Brain microvascular endothelial cell (primary cell): ENCODE data around the gene TSPAN14.

ENCODE experiments used
- DNase-seq: peaks from one replicate; pipeline ENCODE4 v3.0.0-alpha.2; 2020
- H3K27ac ChIP-seq: fragments of 250-450 bp; sonication (Bioruptor Pico); 2 replicates; pipeline ENCODE4 v1.5.1; 2020; ENCODE audit warnings: mild to moderate bottlenecking, moderate library complexity
- H3K27me3 ChIP-seq: fragments of 250-450 bp; sonication (Bioruptor Pico); replicated peaks from 2 replicates; pipeline ENCODE4 v1.5.1; 2020; ENCODE audit warnings: mild to moderate bottlenecking
- H3K36me3 ChIP-seq: fragments of 250-450 bp; sonication (Bioruptor Pico); replicated peaks from 2 replicates; pipeline ENCODE4 v1.5.1; 2020; ENCODE audit warnings: mild to moderate bottlenecking
- H3K4me3 ChIP-seq: 2 replicates; pipeline ENCODE4 v1.5.1; 2011; ENCODE audit warnings: low read depth, mild to moderate bottlenecking, control low read depth, low read length, moderate library complexity
- in situ Hi-C: cut with HindIII; loops from 2 replicates; pipeline ENCODE4 v1.10.0; 2017; ENCODE audit warnings: low sequenced_read_pairs, low pct_ligation_motif_present
- TF ChIP-seq, protein P1 (sequence below): IDR thresholded peaks from 2 replicates; pipeline ENCODE4 v1.5.1; 2011; ENCODE audit warnings: low read depth, mild to moderate bottlenecking, moderate library complexity, low read length, control low read depth, inconsistent platforms; ENCODE audit errors: missing control alignments

The TSPAN14 gene

DNA sequence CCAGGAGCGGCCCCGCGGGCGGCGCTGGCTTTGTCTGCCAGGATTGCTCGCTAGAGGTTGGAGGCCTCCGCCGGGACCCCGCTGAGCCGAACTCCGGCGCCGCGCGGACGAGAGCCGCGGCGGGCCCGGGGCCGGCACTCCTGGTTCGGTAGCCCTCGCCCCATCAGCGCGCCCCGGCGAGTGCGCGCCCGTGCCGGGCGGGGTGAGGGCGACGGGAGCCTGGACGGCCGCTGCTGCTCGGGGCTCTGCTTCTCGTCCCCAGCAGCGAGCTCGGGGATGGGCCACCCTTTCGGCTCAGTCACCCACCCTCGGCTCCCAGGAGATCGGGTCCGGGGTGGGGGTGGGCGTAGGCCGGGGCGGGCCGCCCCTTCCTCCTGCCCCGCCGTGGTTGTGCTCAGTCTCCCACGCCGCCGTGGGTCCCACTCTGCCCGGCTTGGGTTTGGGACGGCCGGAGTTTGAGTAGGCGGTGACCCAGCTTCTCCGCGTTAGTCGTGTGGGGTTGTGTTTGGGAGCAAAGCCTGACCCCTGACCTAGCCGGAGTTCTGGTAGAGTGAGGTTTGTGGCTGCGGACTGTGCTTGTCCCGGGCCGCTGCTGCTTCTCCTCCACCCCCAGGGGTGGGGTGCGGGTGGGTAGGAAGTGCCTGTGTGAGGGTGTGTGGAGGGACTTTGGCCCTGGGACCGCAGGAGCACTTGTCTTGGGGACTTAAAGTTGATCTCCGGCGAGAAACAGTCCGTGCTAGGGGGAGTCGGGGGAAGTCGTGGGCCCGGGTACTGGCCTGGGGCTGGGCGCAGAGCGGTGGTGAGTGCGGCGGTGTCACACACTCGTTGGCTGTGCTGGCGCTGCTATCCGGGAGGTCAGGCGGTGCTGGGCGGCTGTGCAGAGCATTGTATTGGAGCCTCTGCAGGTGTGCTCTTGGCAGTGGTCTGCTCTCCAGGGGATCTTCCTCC, 677 bp downstream of the TSPAN14 start:
- Histone ChIP-seq H3K4me3 (peak overlapping the region; percentile 82), H3K36me3 (peaks cover 4% of the 10 kb centered on the region), H3K27me3 (no peaks in the 10 kb centered on the region), H3K27ac (peak overlapping the region; percentile 60)
- TF ChIP-seq, protein P1, sequence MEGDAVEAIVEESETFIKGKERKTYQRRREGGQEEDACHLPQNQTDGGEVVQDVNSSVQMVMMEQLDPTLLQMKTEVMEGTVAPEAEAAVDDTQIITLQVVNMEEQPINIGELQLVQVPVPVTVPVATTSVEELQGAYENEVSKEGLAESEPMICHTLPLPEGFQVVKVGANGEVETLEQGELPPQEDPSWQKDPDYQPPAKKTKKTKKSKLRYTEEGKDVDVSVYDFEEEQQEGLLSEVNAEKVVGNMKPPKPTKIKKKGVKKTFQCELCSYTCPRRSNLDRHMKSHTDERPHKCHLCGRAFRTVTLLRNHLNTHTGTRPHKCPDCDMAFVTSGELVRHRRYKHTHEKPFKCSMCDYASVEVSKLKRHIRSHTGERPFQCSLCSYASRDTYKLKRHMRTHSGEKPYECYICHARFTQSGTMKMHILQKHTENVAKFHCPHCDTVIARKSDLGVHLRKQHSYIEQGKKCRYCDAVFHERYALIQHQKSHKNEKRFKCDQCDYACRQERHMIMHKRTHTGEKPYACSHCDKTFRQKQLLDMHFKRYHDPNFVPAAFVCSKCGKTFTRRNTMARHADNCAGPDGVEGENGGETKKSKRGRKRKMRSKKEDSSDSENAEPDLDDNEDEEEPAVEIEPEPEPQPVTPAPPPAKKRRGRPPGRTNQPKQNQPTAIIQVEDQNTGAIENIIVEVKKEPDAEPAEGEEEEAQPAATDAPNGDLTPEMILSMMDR, result no peak
- no peak for DNase-seq
- in situ Hi-C loops, result loop anchor here (10.0 kb wide), 1 partner anchor 50 kb away; no protein-coding TSS in a partner anchor

GRCh38 chr10:80455461-80456349, 1.6 kb downstream of the TSPAN14 start:
- H3K27ac ChIP-seq, result peak overlapping the region; percentile 60
- H3K4me3 ChIP-seq, result peak overlapping the region; percentile 82
- TF ChIP-seq, protein P1, result no peak
- in situ Hi-C loops, result loop anchor here (10.0 kb wide), 1 partner anchor 49 kb away; no protein-coding TSS in a partner anchor
- peaks cover 4% of the 10 kb centered on the region for H3K36me3 ChIP-seq
- DNase-seq, result no peak
- no peaks in the 10 kb centered on the region for H3K27me3 ChIP-seq

- Histone ChIP-seq H3K4me3 (no peak overlapping the region), H3K27me3 (no peaks in the 10 kb centered on the region), H3K27ac (no peak overlapping the region), H3K36me3 (peaks cover 4% of the 10 kb centered on the region)
- DNase-seq, result no peak
- in situ Hi-C loops, result loop anchor here (10.0 kb wide), 1 partner anchor 47 kb away; no protein-coding TSS in a partner anchor
- TF ChIP-seq, protein P1, result peak; percentile 16
These were observed 3.6 kb downstream of the TSPAN14 start for GRCh38 chr10:80457554-80458262.

- in situ Hi-C loops, result loop anchor here (10.0 kb wide), 1 partner anchor 47 kb away; no protein-coding TSS in a partner anchor
- Histone ChIP-seq H3K27me3 (no peaks in the 10 kb centered on the region), H3K27ac (no peak overlapping the region), H3K4me3 (no peak overlapping the region), H3K36me3 (peaks cover 5% of the 10 kb centered on the region)
- TF ChIP-seq, protein P1, result no peak
- DNase-seq, result no peak
These were observed 4.1 kb downstream of the TSPAN14 start for GRCh38 chr10:80458263-80458625.

- Histone ChIP-seq H3K27ac (no peak overlapping the region), H3K27me3 (no peaks in the 10 kb centered on the region), H3K4me3 (no peak overlapping the region), H3K36me3 (peaks cover 9% of the 10 kb centered on the region)
- no peak for DNase-seq
- in situ Hi-C loops, result loop anchor here (10.0 kb wide), 1 partner anchor 46 kb away; no protein-coding TSS in a partner anchor
- TF ChIP-seq, protein P1, result no peak
These were observed 4.5 kb downstream of the TSPAN14 start for GRCh38 chr10:80458638-80459037.
